D721Med (cell line): ENCODE data around the gene DDOST.

ENCODE experiments used
- DNase-seq: peaks from one replicate; pipeline ENCODE4 v3.0.0; 2011; ENCODE audit warnings: low spot score; ENCODE audit not compliant: insufficient read length
- FAIRE-seq: peaks from 2 replicates; lab custom pipeline; 2011; peaks lifted over from hg19 to GRCh38; lab: Jason Lieb, UNC
- CTCF ChIP-seq: IDR thresholded peaks from 2 replicates; pipeline ENCODE4 v1.5.1; 2012; ENCODE audit warnings: mild to moderate bottlenecking, control low read depth; ENCODE audit not compliant: insufficient read depth; ENCODE audit errors: missing control alignments

The DDOST gene

GRCh38 chr1:20668581-20668980 lies 7.4 kb upstream of the DDOST start:
- TF ChIP-seq CTCF, result no peak
- DNase-seq (no peak), FAIRE-seq (no peak)

GRCh38 chr1:20666804-20667203 lies 5.6 kb upstream of the DDOST start:
- no peak for TF ChIP-seq CTCF
- FAIRE-seq (no peak), DNase-seq (no peak)

- TF ChIP-seq CTCF, result no peak
- FAIRE-seq, result no peak
- DNase-seq, result no peak
These were observed 5.0 kb upstream of the DDOST start for GRCh38 chr1:20666146-20666545.

- FAIRE-seq, result no peak
- DNase-seq, result no peak
- TF ChIP-seq CTCF, result no peak
These were observed 4.6 kb upstream of the DDOST start for GRCh38 chr1:20665726-20666125.

- no peak for FAIRE-seq
- no peak for TF ChIP-seq CTCF
- DNase-seq, result no peak
These were observed 3.0 kb upstream of the DDOST start for GRCh38 chr1:20663969-20664715.

- DNase-seq, result no peak
- TF ChIP-seq CTCF, result no peak
- no peak for FAIRE-seq
These were observed 2.2 kb upstream of the DDOST start for GRCh38 chr1:20663365-20663764.

- TF ChIP-seq CTCF, result no peak
- FAIRE-seq (no peak), DNase-seq (no peak)
These were observed 924 bp upstream of the DDOST start for GRCh38 chr1:20662110-20662475.
